ENCODE data around the gene COBL. TPM values are rescaled to one million over a fixed set of nuclear protein-coding genes. Genes with fewer than 3 reads are reported as not detected.

The COBL gene
- total RNA-seq, 1 donor from 2014 or later = 25.7 TPM

GRCh38 chr7:51276967-51277366, 39.6 kb downstream of the COBL start:
- peaks cover 5% of the 10 kb centered on the region for H3K36me3 Mint-ChIP-seq
- peaks cover 46% of the 10 kb centered on the region for H3K4me1 Mint-ChIP-seq (ENCODE audit: unreplicated experiment)
- no peaks in the 10 kb centered on the region for H3K27me3 Mint-ChIP-seq
- H3K9me3 Mint-ChIP-seq = no peaks in the 10 kb centered on the region
- no peak overlapping the region for H3K4me3 Mint-ChIP-seq
- no peak for DNase-seq (ENCODE audit: extremely low spot score, unreplicated experiment)
- TF ChIP-seq CTCF (conservative IDR thresholded peaks at IDR 0.05) = no peak
- peak overlapping the region; percentile 45 for H3K27ac Mint-ChIP-seq

DNA sequence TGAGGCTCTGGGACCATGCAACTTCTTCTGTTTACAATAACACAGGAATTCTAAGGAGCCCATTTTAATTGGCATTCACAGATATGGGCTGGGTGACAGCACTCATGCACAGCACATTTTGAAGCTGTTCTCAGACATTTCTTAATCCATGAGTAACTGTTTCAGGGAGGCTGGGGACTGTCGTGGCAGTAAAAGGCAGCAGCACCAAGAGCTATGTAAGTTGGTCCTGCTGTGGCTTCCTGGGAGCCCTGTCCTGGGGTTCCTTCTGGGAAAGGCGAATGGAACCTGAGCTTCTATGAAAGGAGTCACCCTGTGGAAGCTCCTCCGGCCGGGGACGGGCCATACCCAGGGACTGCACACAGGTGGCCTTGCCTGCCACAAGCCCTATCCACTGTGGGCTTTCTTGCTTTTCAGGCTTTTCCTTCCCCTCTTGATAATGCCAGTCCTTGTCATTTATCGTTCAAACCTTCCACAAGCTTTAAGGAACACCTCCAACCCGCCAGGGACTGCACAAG, 40.5 kb downstream of the COBL start:
- TF ChIP-seq CTCF (conservative IDR thresholded peaks at IDR 0.05) = no peak
- Mint-ChIP-seq H3K4me3 (peak overlapping the region; percentile 18), H3K27me3 (no peaks in the 10 kb centered on the region), H3K36me3 (peaks cover 5% of the 10 kb centered on the region), H3K4me1 (ENCODE audit: unreplicated experiment) (peaks cover 46% of the 10 kb centered on the region), H3K27ac (peak overlapping the region; percentile 45), H3K9me3 (no peaks in the 10 kb centered on the region)
- no peak for DNase-seq (ENCODE audit: extremely low spot score, unreplicated experiment)

- H3K4me1 Mint-ChIP-seq (ENCODE audit: unreplicated experiment) = peaks cover 46% of the 10 kb centered on the region
- no peaks in the 10 kb centered on the region for H3K9me3 Mint-ChIP-seq
- no peak for DNase-seq (ENCODE audit: extremely low spot score, unreplicated experiment)
- no peaks in the 10 kb centered on the region for H3K27me3 Mint-ChIP-seq
- no peak for TF ChIP-seq CTCF (conservative IDR thresholded peaks at IDR 0.05)
- peaks cover 5% of the 10 kb centered on the region for H3K36me3 Mint-ChIP-seq
- peak overlapping the region; percentile 18 for H3K4me3 Mint-ChIP-seq
- peak overlapping the region; percentile 35 for H3K27ac Mint-ChIP-seq
These were observed 41.1 kb downstream of the COBL start for GRCh38 chr7:51275532-51275931.

DNA sequence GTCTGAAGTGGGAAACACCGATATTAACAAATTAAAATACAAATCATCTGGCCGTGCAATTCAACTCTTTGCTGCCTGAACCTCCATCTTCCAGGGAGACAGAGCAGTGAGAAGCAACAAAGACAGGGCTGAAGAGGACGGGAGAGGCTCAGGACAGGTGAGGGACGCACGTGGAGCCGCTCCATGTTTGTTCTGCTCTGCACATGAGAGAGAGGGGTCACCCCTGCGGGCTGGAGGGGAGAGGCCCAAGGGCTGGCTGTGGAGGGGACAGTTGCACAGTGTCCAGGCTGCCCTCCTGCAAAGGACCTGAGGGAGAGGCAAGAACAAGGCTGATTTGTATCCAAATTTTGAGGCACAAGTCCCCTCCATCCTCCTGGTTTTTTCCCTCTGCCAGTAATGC, 41.7 kb downstream of the COBL start:
- DNase-seq (ENCODE audit: extremely low spot score, unreplicated experiment) = no peak
- Mint-ChIP-seq H3K4me1 (ENCODE audit: unreplicated experiment) (peaks cover 43% of the 10 kb centered on the region), H3K27ac (peak overlapping the region; percentile 35), H3K36me3 (peaks cover 5% of the 10 kb centered on the region), H3K27me3 (no peaks in the 10 kb centered on the region), H3K9me3 (no peaks in the 10 kb centered on the region), H3K4me3 (no peak overlapping the region)
- TF ChIP-seq CTCF (conservative IDR thresholded peaks at IDR 0.05) = no peak

DNA sequence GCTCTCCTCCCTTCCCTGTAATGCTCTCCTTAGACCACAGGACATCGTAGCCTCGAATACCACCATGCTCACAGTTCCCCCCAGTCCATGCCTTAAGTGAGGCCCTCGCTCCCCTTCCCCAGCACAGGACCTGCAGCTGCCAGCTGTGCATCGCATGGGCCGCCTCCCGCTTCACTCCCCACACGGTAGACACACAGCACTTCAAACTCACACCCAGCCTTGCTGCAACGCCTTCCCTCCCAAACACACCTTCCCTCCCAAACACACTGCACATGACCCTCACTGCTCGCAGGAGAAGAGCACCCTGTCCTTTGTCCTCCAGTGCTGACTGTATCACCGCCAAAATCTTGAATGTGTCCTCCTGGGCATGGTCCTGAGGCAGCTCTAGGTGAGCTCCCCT, 42.6 kb downstream of the COBL start:
- Mint-ChIP-seq H3K36me3 (peaks cover 5% of the 10 kb centered on the region), H3K9me3 (no peaks in the 10 kb centered on the region), H3K4me3 (peak overlapping the region; percentile 10), H3K27me3 (no peaks in the 10 kb centered on the region), H3K27ac (peak overlapping the region; percentile 5), H3K4me1 (ENCODE audit: unreplicated experiment) (peaks cover 37% of the 10 kb centered on the region)
- TF ChIP-seq CTCF (conservative IDR thresholded peaks at IDR 0.05) = no peak
- DNase-seq (ENCODE audit: extremely low spot score, unreplicated experiment) = no peak

- peak overlapping the region; percentile 5 for H3K27ac Mint-ChIP-seq
- no peak overlapping the region for H3K4me3 Mint-ChIP-seq
- no peaks in the 10 kb centered on the region for H3K27me3 Mint-ChIP-seq
- no peak for DNase-seq (ENCODE audit: extremely low spot score, unreplicated experiment)
- H3K9me3 Mint-ChIP-seq = no peaks in the 10 kb centered on the region
- TF ChIP-seq CTCF (conservative IDR thresholded peaks at IDR 0.05) = no peak
- peaks cover 5% of the 10 kb centered on the region for H3K36me3 Mint-ChIP-seq
- peaks cover 39% of the 10 kb centered on the region for H3K4me1 Mint-ChIP-seq (ENCODE audit: unreplicated experiment)
These were observed 43.2 kb downstream of the COBL start for GRCh38 chr7:51273360-51273759.

Data from type B pancreatic cell (in vitro differentiated cells).